MM.1S (cell line): ENCODE data around the gene LRRC38.

ENCODE experiments used
- EZH2 ChIP-seq: fragments of 300-600 bp; sonication (generic); optimal IDR thresholded peaks from 2 replicates; pipeline ENCODE3; 2017; ENCODE audit warnings: low read depth, mild to moderate bottlenecking, antibody characterized with exemption, low read length, mixed read lengths
- EZH2phosphoT487 ChIP-seq: fragments of 300-600 bp; sonication (generic); IDR thresholded peaks from 2 replicates; pipeline ENCODE4 v1.6.1; 2018; ENCODE audit warnings: antibody characterized with exemption, low read length
- TF ChIP-seq, protein P1 (sequence below): fragments of 300-600 bp; sonication (generic); IDR thresholded peaks from 2 replicates; pipeline ENCODE4 v1.5.1; 2016; ENCODE audit warnings: antibody characterized with exemption, low read length, mixed read lengths

DNA sequence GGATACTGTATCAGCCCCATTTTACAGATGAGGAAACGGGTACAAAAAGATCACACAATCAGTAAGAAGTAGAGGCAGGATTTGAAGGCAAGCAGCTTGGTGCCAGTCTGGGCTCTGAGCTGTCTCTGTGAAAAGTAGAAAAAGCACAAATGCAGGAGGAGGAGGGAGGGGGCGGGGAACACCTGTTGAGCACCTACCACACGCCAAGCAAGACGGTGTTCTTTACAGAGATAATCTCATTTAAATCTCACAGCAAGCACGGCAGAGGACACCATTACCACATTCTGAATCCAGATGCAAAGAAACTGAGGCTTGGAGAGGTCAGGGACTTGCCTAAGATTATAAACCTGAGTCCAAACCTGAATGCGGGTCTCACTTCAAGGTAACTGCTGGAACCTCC, 3.3 kb downstream of the LRRC38 start:
- TF ChIP-seq, protein P1, sequence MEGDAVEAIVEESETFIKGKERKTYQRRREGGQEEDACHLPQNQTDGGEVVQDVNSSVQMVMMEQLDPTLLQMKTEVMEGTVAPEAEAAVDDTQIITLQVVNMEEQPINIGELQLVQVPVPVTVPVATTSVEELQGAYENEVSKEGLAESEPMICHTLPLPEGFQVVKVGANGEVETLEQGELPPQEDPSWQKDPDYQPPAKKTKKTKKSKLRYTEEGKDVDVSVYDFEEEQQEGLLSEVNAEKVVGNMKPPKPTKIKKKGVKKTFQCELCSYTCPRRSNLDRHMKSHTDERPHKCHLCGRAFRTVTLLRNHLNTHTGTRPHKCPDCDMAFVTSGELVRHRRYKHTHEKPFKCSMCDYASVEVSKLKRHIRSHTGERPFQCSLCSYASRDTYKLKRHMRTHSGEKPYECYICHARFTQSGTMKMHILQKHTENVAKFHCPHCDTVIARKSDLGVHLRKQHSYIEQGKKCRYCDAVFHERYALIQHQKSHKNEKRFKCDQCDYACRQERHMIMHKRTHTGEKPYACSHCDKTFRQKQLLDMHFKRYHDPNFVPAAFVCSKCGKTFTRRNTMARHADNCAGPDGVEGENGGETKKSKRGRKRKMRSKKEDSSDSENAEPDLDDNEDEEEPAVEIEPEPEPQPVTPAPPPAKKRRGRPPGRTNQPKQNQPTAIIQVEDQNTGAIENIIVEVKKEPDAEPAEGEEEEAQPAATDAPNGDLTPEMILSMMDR: no peak
- no peak for TF ChIP-seq EZH2
- no peak for TF ChIP-seq EZH2phosphoT487
